ENCODE data around the gene NUDT4. TPM values are rescaled to one million over a fixed set of nuclear protein-coding genes. Genes with fewer than 3 reads are reported as not detected.

NUDT4 gene
- total and polyA plus RNA-seq, 2 donors (not counting 3 experiments of a cell fraction or from before 2014, with no cell fraction given): 76.0 to 161 TPM

DNA sequence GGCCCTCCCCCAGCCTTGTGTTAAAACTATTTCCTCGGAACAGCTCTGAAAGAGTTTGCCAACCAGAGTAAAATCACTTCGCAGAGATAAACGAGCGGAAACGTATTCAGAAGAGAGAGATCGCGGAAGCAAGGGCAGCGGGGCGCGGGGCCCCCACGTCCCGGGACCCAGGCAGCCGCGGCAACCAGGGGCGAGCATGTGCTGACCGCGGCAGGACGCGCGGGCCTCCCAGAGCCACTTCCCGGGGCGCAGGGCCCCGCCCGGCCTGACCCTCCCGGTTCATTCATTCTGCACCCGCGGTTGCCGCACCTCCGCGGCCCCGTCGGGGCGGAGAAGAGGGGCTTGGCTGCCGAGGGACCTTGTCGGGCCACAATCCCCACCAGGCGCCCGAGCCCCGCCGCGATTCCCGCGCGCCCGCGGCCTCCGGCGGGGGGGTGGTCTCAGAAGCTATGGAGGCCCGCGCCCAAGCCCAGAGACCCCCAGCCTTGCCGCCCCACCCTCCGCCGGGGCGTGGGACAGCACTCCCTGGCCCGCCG, 63.4 kb downstream of the NUDT4 start:
- FAIRE-seq (peak; percentile 38), DNase-seq (ENCODE audit: low read depth, low spot score) (peak; percentile 31)
- Histone ChIP-seq H3K9ac (replicated peaks; ENCODE audit: extremely low read depth, insufficient read depth, low read length) (peak overlapping the region; percentile 96), H3K4me3 (replicated peaks in 1 of 3; ENCODE audit: insufficient read depth in 1 of 3, low read depth in 1 of 3, low read length in 3 of 3) (peak overlapping the region; percentile 73 to 89 (median 79)), H3K4me1 (ENCODE audit: control insufficient read depth, extremely low read depth, insufficient read depth, low read length) (peaks cover 22% of the 10 kb centered on the region), H3K4me2 (ENCODE audit: insufficient read depth, low read length) (peak overlapping the region; percentile 91), H3K9me3 (replicated peaks; ENCODE audit: control insufficient read depth, insufficient read depth, low read length) (no peaks in the 10 kb centered on the region), H4K20me1 (replicated peaks; ENCODE audit: control insufficient read depth, extremely low read depth, insufficient read depth, low read length) (peaks cover 6% of the 10 kb centered on the region), H3K79me2 (ENCODE audit: control insufficient read depth, insufficient read depth, low read length) (peaks cover 55% of the 10 kb centered on the region), H2AFZ (ENCODE audit: low read depth, low read length) (peak overlapping the region; percentile 83), H3K9me1 (replicated peaks; ENCODE audit: control insufficient read depth, extremely low read depth, insufficient read depth, low read length) (no peaks in the 10 kb centered on the region), H3K27ac (ENCODE audit: insufficient read depth, low read depth, low read length) (peak overlapping the region; percentile 82), H3K36me3 (ENCODE audit: control insufficient read depth in 2 of 2, extremely low read depth in 1 of 2, insufficient read depth in 2 of 2, low read length in 2 of 2) (no peaks in the 10 kb centered on the region), H3K27me3 (ENCODE audit: control insufficient read depth in 2 of 2, insufficient read depth in 2 of 2, low read length in 2 of 2) (no peaks in the 10 kb centered on the region)
- dilution Hi-C loops (cut with MboI; ENCODE audit: extremely low pct_ligation_motif_present, low sequenced_read_pairs): no loop called here
- no TSS peak for BruUV-seq (replicated peaks)
- ChIA-PET POLR2A (no interaction called here), CTCF (interaction anchor here (2.4 kb wide), 1 partner anchor 21 kb away, joined by 8 read pairs; no protein-coding TSS in a partner anchor)
- intact Hi-C loops (cut with micrococcal nuclease): no loop called here
- TF ChIP-seq, protein P1, sequence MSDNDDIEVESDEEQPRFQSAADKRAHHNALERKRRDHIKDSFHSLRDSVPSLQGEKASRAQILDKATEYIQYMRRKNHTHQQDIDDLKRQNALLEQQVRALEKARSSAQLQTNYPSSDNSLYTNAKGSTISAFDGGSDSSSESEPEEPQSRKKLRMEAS (IDR thresholded peaks at IDR 0.05; ENCODE audit: insufficient read depth, insufficient read length): no peak
- no peak for TF ChIP-seq MYC (IDR thresholded peaks at IDR 0.05; ENCODE audit: low read depth, low read length)

DNA sequence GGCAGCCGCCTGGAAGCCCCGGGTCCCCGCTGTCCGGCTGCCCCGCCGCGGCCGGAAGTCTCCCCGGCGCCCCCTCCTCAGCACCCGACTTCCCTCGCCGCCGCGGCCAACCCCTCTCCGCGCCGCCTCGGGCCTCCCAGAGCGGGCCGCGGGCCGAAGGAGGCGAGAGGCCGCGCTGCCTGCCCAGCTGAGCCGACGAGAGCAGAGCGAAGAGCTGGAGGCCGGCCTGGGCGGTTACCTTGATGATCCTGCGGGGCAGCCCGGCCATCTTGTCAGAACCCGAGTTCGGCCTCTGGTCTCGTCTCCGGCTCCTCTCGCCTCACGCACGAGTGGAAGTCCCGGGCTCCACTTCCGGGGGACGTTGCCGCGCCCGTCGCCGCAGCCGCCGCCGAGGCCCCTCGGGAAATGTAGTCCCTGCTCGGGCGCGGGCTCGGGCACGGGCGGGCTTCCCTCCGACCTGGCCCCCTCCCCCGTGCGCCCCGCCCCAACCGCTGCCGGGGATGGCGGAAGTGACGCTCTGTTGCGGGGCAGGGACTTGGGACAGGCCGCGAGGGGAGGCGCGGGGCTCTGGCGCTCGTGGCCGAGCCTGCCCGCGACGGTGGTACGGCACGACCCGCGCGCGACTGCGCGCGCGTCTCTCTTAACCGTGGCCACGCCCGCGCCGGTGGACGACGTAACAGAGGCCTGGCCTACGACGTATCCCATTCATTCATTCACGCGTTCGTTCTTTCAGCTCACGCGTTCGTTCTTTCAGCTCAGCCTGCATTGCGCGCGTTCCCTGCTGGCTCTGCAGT, 64.1 kb downstream of the NUDT4 start, which contains the start of gene UBE2N:
Gene UBE2N, minus strand, starts transcription at position 331 of the 794 bp plus-strand sequence. Its CDS starts 63 bp downstream, at position 268.
- ChIA-PET CTCF (interaction anchor here (1.0 to 2.4 kb wide), 7 partner anchors 22 to 660 kb away, joined by 3 to 8 read pairs (median 4); partner anchors contain the start of gene MRPL42), POLR2A (interaction anchor here (0.6 to 1.0 kb wide), 2 partner anchors 335 to 1295 kb away, joined by 3 to 7 read pairs; no protein-coding TSS in a partner anchor)
- H3K4me1 ChIP-seq (ENCODE audit: control insufficient read depth, extremely low read depth, insufficient read depth, low read length): peaks cover 22% of the 10 kb centered on the region
- peak; percentile 90 for FAIRE-seq
- intact Hi-C loops (cut with micrococcal nuclease) (loop anchor here (1.0 to 2.0 kb wide), 2 partner anchors 25 to 659 kb away; partner anchors contain the start of gene MRPL42), dilution Hi-C loops (cut with MboI; ENCODE audit: extremely low pct_ligation_motif_present, low sequenced_read_pairs) (no loop called here)
- peaks cover 6% of the 10 kb centered on the region for H4K20me1 ChIP-seq (replicated peaks; ENCODE audit: control insufficient read depth, extremely low read depth, insufficient read depth, low read length)
- H3K4me3 ChIP-seq (replicated peaks in 1 of 3; ENCODE audit: insufficient read depth in 1 of 3, low read depth in 1 of 3, low read length in 3 of 3): peak within 1 kb of the TSS; percentile 73 to 89 (median 79)
- peak; percentile 96 for DNase-seq (ENCODE audit: low read depth, low spot score)
- no peaks in the 10 kb centered on the region for H3K27me3 ChIP-seq (ENCODE audit: control insufficient read depth in 2 of 2, insufficient read depth in 2 of 2, low read length in 2 of 2)
- no TSS peak for BruUV-seq (replicated peaks)
- no peak for TF ChIP-seq MYC (IDR thresholded peaks at IDR 0.05; ENCODE audit: low read depth, low read length)
- TF ChIP-seq, protein P2, sequence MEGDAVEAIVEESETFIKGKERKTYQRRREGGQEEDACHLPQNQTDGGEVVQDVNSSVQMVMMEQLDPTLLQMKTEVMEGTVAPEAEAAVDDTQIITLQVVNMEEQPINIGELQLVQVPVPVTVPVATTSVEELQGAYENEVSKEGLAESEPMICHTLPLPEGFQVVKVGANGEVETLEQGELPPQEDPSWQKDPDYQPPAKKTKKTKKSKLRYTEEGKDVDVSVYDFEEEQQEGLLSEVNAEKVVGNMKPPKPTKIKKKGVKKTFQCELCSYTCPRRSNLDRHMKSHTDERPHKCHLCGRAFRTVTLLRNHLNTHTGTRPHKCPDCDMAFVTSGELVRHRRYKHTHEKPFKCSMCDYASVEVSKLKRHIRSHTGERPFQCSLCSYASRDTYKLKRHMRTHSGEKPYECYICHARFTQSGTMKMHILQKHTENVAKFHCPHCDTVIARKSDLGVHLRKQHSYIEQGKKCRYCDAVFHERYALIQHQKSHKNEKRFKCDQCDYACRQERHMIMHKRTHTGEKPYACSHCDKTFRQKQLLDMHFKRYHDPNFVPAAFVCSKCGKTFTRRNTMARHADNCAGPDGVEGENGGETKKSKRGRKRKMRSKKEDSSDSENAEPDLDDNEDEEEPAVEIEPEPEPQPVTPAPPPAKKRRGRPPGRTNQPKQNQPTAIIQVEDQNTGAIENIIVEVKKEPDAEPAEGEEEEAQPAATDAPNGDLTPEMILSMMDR (IDR thresholded peaks at IDR 0.05; ENCODE audit: extremely low read depth in 1 of 2, insufficient read depth in 1 of 2, low read depth in 1 of 2, low read length in 2 of 2): no peak
- no peak for TF ChIP-seq JUN (IDR thresholded peaks at IDR 0.05; ENCODE audit: borderline replicate concordance, insufficient read depth, insufficient read length, low read depth)
- no peak for TF ChIP-seq EZH2 (IDR thresholded peaks at IDR 0.05; ENCODE audit: borderline replicate concordance, low read depth, low read length, severe bottlenecking)
- TF ChIP-seq POLR2A (IDR thresholded peaks at IDR 0.05; ENCODE audit: low read depth, low read length): peak; percentile 74
- TF ChIP-seq, protein P1 (IDR thresholded peaks at IDR 0.05; ENCODE audit: insufficient read depth, insufficient read length): peak; percentile 56
- peak; percentile 79 for TF ChIP-seq POLR2AphosphoS5 (IDR thresholded peaks at IDR 0.05; ENCODE audit: insufficient read depth, low read depth, low read length)
- no peak for TF ChIP-seq GATA2 (IDR thresholded peaks at IDR 0.05; ENCODE audit: insufficient read depth, insufficient read length, low read depth, low read length)
- no peak for TF ChIP-seq FOS (IDR thresholded peaks at IDR 0.05; ENCODE audit: borderline replicate concordance, insufficient read depth, low read length)
- no peaks in the 10 kb centered on the region for H3K9me3 ChIP-seq (replicated peaks; ENCODE audit: control insufficient read depth, insufficient read depth, low read length)
- no peaks in the 10 kb centered on the region for H3K36me3 ChIP-seq (ENCODE audit: control insufficient read depth in 2 of 2, extremely low read depth in 1 of 2, insufficient read depth in 2 of 2, low read length in 2 of 2)
- H3K4me2 ChIP-seq (ENCODE audit: insufficient read depth, low read length): peak within 1 kb of the TSS; percentile 91
- peak within 1 kb of the TSS; percentile 83 for H2AFZ ChIP-seq (ENCODE audit: low read depth, low read length)
- no peaks in the 10 kb centered on the region for H3K9me1 ChIP-seq (replicated peaks; ENCODE audit: control insufficient read depth, extremely low read depth, insufficient read depth, low read length)
- H3K27ac ChIP-seq (ENCODE audit: insufficient read depth, low read depth, low read length): peak within 1 kb of the TSS; percentile 82
- H3K9ac ChIP-seq (replicated peaks; ENCODE audit: extremely low read depth, insufficient read depth, low read length): peak within 1 kb of the TSS; percentile 96
- H3K79me2 ChIP-seq (ENCODE audit: control insufficient read depth, insufficient read depth, low read length): peaks cover 49% of the 10 kb centered on the region
